Uterus (tissue), 4 donors: ENCODE data around the gene OR6T1. TPM values are rescaled to one million over a fixed set of nuclear protein-coding genes. Genes with fewer than 3 reads are reported as not detected.

Source experiments
- DNase-seq, 2 donors: peaks; one replicate each; pipeline ENCODE4 v3.0.0-alpha.2; 2019 to 2020
- H3K27ac ChIP-seq, 2 donors: fragments of 200-600 bp; sonication (generic); 1 replicate in 1 of 2; 2 replicates in 1 of 2; pipeline ENCODE4 v1.5.1; 2016 to 2018
- H3K27me3 ChIP-seq, 2 donors: fragments of 200-600 bp; sonication (generic); one replicate each; pipeline ENCODE4 v1.5.1; 2018 to 2019; ENCODE audit warnings: control low read depth in 1 of 2
- H3K36me3 ChIP-seq, 2 donors: fragments of 200-600 bp; sonication (generic); one replicate each; pipeline ENCODE4 v1.5.1; 2019; ENCODE audit warnings: control low read depth in 1 of 2
- H3K4me1 ChIP-seq, 2 donors: fragments of 200-600 bp; sonication (generic); one replicate each; pipeline ENCODE4 v1.5.1; 2018 to 2019; ENCODE audit warnings: control low read depth in 1 of 2
- H3K4me3 ChIP-seq, 2 donors: fragments of 200-600 bp; sonication (generic); 1 replicate in 1 of 2; 2 replicates in 1 of 2; pipeline ENCODE4 v1.5.1; 2018 to 2019; ENCODE audit warnings: mild to moderate bottlenecking in 1 of 2
- H3K9me3 ChIP-seq, 2 donors: fragments of 200-600 bp; sonication (generic); one replicate each; pipeline ENCODE4 v1.5.1; 2019; ENCODE audit warnings: control low read depth in 1 of 2
- POLR2A ChIP-seq, 2 donors: fragments of 450-650 bp; IDR thresholded peaks; one replicate each; pipeline ENCODE4 v1.6.1; 2016; ENCODE audit warnings: antibody characterized with exemption in 2 of 2, mild to moderate bottlenecking in 1 of 2, moderate library complexity in 1 of 2
- intact Hi-C: fragments of 100-400 bp; cut with DNase I; formaldehyde crosslinking; loops from one replicate; pipeline ENCODE4 v1.15.1; 2023; ENCODE audit warnings: low total_unique reads
- total RNA-seq, 4 donors: library from RNA; depleted of rRNA in 3 of 4; stranded (reverse); fragments of >200 nt in 3 of 4; gene quantifications; one replicate each; pipeline versions ENCODE4 v1.1.0 to v1.2.4, GENCODE V29; 2014 to 2023
- TF ChIP-seq, protein P1 (sequence below), 4 experiments: fragments of 200-600 bp in 2 of 4; fragments of 450-650 bp in 2 of 4; sonication (generic) in 2 of 4; IDR thresholded peaks; one replicate each; pipeline ENCODE4 v1.5.1; 2016 to 2019; ENCODE audit warnings: antibody characterized with exemption in 4 of 4, mild to moderate bottlenecking in 2 of 4, moderate library complexity in 1 of 4
- donor health status: DM: yes; HTN: yes; CAD: no.

Gene OR6T1
- total RNA-seq, 4 donors from 2014 or later = not detected

DNA sequence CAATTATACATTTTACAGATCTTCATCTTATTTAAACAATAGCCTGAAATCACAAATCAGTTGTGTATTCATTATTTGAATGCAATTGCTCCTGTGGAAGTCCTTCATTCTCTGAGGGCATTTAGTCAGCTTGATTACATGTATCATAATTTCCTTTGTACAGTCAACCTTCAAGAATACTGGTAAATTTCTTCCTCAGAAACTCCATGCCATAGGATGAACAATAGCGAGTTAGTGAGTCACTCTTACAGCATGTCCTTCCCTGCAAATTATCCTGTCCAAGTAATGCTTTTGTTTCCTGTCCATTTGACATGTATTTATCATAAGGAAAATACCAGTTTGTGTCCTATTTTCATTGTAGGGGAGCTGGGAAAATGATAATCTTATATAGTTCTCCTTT is 30.2 kb upstream of the OR6T1 start:
- Histone ChIP-seq H3K36me3 (no peaks in the 10 kb centered on the region), H3K27me3 (no peaks in the 10 kb centered on the region), H3K4me3 (no peak overlapping the region), H3K9me3 (no peaks in the 10 kb centered on the region), H3K4me1 (no peaks in the 10 kb centered on the region), H3K27ac (no peak overlapping the region)
- intact Hi-C loops = no loop called here
- DNase-seq = no peak
- TF ChIP-seq, protein P1, sequence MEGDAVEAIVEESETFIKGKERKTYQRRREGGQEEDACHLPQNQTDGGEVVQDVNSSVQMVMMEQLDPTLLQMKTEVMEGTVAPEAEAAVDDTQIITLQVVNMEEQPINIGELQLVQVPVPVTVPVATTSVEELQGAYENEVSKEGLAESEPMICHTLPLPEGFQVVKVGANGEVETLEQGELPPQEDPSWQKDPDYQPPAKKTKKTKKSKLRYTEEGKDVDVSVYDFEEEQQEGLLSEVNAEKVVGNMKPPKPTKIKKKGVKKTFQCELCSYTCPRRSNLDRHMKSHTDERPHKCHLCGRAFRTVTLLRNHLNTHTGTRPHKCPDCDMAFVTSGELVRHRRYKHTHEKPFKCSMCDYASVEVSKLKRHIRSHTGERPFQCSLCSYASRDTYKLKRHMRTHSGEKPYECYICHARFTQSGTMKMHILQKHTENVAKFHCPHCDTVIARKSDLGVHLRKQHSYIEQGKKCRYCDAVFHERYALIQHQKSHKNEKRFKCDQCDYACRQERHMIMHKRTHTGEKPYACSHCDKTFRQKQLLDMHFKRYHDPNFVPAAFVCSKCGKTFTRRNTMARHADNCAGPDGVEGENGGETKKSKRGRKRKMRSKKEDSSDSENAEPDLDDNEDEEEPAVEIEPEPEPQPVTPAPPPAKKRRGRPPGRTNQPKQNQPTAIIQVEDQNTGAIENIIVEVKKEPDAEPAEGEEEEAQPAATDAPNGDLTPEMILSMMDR (IDR thresholded peaks at IDR 0.05) = no peak
- no peak for TF ChIP-seq POLR2A (IDR thresholded peaks at IDR 0.05)

DNA sequence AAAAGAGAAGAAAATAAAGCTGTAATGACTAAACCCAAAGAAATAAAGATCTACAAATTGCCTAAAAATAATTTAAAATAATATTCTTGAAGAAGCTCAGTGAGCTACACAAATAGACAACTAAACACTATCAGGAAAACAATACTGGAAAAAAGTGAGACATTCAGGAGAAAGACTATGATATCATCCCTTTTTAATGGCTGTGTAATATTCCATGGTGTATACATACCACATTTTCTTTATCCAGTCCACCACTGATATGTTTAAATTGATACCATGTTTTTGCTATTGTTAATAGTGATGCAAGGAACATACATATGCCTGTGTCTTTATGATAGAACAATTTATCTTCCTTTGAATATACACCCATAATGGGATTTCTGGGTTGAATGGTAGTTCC is 13.1 kb upstream of the OR6T1 start:
- no peak overlapping the region for H3K27ac ChIP-seq
- intact Hi-C loops = no loop called here
- no peaks in the 10 kb centered on the region for H3K9me3 ChIP-seq
- no peak for DNase-seq
- H3K4me3 ChIP-seq = no peak overlapping the region
- H3K27me3 ChIP-seq = no peaks in the 10 kb centered on the region
- TF ChIP-seq, protein P1 (IDR thresholded peaks at IDR 0.05) = no peak
- TF ChIP-seq POLR2A (IDR thresholded peaks at IDR 0.05) = no peak
- no peaks in the 10 kb centered on the region for H3K4me1 ChIP-seq
- H3K36me3 ChIP-seq = no peaks in the 10 kb centered on the region

DNA sequence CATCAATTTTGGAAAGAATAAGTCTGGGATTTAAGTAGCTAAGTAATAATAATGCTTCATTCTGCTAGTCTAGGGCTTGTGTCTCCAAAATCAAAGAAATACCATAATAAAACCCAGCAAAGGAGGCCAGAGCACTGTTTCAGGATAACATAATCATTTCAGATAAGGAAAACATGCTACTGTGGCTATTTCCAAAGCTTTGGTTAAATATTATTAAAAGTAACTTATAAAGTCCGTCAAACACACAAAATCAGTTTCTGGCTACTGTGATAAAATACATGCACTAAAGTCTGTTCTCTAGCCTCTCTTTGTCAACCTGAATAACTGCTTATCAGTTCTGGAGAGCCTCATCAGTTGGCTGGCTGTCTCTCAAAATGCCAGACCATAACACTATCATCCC is 1.5 kb upstream of the OR6T1 start:
- Histone ChIP-seq H3K36me3 (no peaks in the 10 kb centered on the region), H3K27ac (no peak overlapping the region), H3K9me3 (no peaks in the 10 kb centered on the region), H3K27me3 (no peaks in the 10 kb centered on the region), H3K4me1 (no peaks in the 10 kb centered on the region), H3K4me3 (no peak overlapping the region)
- intact Hi-C loops = no loop called here
- no peak for DNase-seq
- TF ChIP-seq, protein P1 (IDR thresholded peaks at IDR 0.05) = no peak
- no peak for TF ChIP-seq POLR2A (IDR thresholded peaks at IDR 0.05)

DNA sequence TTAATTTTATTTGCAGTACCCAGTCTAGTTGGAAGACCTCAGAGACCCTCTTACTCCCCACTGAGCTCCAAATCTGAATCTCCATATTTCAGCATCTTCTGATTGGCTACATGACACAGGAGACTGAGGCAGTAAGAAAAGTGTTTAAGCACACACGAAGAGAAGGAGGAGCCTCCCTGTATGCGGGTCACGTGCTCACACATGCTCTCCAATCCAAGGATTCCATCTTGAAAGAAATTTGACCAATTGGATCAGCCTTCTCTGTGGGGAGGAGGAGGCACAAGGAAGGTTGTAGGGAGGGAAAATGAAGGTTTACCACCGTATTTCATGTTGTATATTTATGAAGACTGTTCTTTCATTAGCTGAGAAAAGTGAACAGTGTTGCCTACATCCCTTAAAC is 1.2 kb downstream of the OR6T1 start:
- Histone ChIP-seq H3K9me3 (no peaks in the 10 kb centered on the region), H3K36me3 (no peaks in the 10 kb centered on the region), H3K4me1 (no peaks in the 10 kb centered on the region), H3K27ac (no peak overlapping the region), H3K27me3 (no peaks in the 10 kb centered on the region), H3K4me3 (no peak overlapping the region)
- intact Hi-C loops = no loop called here
- TF ChIP-seq, protein P1 (IDR thresholded peaks at IDR 0.05) = no peak
- TF ChIP-seq POLR2A (IDR thresholded peaks at IDR 0.05) = no peak
- no peak for DNase-seq

DNA sequence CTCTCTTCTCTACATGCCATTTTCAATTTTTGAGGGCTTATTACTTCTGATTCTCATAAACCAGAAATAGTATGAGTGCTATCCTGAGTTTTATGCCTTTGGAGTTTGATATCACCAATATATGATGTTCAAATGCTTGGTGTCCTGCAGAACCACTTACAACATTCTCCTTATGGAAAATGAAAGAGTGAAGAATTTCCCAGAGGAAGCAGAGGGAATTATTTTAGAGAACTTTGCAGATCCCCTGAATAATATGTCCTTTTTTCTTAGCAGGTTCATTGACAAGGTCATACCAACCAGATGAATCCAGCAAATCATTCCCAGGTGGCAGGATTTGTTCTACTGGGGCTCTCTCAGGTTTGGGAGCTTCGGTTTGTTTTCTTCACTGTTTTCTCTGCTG is 4.3 kb downstream of the OR6T1 start, which contains the start of gene OR4D5:
Gene OR4D5 (plus strand): TSS at position 301 of the 400 bp plus-strand sequence. CDS start 0 bp downstream, at position 301.
- no peaks in the 10 kb centered on the region for H3K9me3 ChIP-seq
- no peak within 1 kb of the TSS for H3K4me3 ChIP-seq
- no peak for TF ChIP-seq POLR2A (IDR thresholded peaks at IDR 0.05)
- TF ChIP-seq, protein P1 (IDR thresholded peaks at IDR 0.05) = no peak
- no peak within 1 kb of the TSS for H3K27ac ChIP-seq
- H3K36me3 ChIP-seq = no peaks in the 10 kb centered on the region
- intact Hi-C loops = no loop called here
- no peak for DNase-seq
- no peaks in the 10 kb centered on the region for H3K4me1 ChIP-seq
- no peaks in the 10 kb centered on the region for H3K27me3 ChIP-seq
